Measurements from ENCODE around the gene LTB4R. TPM values are rescaled to one million over a fixed set of nuclear protein-coding genes. Genes with fewer than 3 reads are reported as not detected.

Gene LTB4R
- total RNA-seq, 1 experiment from 2014 or later = 2.5 TPM

DNA sequence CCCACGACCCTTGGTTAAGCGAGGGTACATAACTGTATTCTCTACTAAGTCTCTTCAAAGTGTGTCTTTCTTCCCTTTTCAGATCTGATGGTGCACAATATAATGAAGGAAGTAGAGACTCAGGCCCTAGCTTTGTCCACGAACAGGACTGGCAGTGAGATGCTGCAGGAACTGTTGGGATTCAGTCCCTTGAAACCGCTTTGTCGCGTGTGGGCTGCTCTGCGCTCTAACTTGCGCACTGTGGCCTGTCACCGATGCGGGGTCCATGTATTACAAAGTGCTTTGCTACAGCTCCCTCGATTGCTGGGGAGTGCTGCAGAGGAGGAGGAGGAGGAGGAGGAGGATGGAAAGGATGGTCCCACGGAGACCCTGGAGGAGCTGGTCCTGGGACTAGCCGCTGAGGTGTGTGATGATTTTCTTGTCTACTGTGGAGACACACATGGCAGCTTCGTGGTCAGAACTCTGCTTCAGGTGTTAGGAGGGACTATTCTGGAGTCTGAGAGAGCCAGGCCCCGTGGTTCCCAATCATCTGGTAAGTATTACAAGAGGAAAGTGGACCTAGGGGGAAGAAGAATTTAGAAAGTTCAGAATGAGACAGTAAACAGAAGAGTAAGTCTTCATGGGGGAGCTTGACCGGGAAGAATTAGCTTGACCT, 10.8 kb upstream of the LTB4R start:
- DNase-seq (ENCODE audit: low read depth) = no peak

DNA sequence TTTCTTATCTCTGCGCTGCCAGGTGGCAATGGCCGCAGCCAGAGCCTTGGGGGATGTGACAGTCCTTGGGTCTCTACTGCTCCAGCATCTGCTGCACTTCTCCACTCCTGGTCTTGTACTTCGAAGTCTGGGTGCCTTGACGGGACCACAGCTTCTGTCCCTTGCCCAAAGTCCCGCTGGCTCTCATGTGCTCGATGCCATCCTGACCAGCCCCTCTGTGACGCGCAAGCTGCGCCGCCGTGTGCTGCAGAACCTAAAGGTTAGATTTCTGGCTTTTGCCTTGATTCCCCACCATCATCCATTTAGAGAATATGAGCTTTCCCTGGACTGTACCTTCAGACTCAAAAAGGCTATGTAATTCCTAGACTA, 7.3 kb upstream of the LTB4R start:
- DNase-seq (ENCODE audit: low read depth) = no peak

DNA sequence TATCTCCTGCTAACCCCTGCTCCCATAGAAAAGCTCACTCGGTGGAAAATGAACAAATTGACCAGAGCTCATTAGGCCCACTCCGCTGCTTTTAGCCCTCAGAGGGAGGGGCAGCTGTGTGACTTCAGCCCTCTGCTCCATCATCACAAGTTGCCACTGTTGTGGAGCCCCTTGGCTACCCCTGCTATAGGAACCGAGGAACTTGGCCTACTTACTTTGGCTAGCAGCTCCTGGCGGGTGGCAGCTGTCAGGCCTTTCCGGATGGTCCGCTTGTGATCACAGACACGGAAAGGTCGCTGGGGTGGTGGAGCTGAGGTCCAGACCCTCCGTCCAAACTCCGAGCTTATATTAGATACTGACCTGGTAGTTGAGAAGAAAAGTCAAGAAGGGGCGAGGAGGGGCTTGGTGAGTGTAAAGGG, 4.1 kb upstream of the LTB4R start:
- DNase-seq (ENCODE audit: low read depth) = no peak

DNA sequence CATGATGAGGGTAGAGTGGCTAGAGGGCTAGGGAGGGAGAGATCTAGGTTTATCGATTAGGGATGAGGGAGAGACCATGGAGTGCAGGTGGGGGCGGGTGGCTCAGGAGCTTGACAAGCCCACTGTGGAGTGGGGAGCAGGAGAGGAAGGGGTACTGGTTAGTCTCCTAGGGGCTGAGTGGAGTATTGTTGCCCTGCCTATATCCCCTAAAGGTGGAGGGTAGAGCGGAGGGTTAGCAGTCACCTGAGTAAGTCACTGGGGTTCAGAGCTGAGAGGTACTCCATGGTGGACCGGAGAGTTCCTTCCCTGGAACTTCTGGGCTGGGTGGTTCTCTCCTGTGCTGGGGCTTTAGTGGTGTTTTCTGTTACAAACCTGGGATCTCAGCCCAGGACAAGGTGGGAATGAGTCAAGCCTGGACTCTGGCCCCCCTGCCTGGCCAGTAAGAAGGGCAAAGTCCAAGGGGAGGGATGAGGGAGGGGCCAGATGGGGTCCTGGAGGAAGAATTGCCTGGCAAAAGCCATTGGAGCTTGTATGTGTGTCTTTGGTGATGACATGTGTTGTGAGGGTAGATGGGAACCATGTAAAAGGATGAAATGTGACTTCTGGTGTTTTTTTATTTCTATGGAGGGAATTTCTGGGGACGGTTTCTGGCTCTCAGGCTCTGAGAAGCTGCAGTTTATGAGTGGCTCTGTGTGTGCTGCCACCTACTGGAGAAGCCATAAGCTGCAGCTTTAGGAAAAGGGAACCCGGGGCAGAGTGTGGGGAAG, 3.5 kb upstream of the LTB4R start, which contains the start of gene CIDEB:
Gene CIDEB, minus strand, starts transcription at position 403 of the 767 bp plus-strand sequence. Its CDS starts 119 bp downstream, at position 284.
- peak; percentile 64 for DNase-seq (ENCODE audit: low read depth)

DNA sequence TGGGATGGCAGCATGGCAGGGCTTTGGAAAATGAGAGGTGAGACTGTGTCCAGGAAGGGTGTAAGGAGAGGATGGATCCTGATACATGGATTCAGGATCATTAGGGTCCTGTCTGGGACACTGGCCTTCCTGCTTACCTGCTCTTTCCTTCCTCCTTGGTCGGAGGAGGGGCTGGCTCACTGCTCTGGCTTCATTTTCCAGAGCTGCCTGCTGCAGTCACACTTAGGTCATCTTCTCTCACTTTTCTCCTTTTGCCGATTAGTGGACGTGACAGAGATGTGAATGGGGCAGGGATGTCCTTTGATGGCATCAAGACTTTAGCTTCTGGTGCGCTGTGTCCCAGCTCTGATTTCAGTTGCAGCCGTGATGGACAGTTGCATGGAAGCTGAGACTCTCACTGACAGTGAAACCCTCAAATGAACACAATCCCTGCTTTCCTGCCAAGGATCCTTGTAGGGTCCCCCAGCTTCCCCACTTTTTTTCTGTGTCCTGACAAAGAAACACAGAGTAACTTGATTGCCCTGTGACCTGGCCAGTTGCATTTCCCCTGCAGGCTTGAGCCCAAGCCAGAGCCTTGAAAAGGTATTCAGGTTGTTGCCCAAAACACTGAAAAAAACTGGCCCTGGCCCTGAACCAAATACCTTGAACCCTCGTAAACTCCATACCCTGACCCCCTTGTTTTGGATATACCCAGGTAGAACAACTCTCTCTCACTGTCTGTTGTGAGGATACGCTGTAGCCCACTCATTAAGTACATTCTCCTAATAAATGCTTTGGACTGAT, 2.8 kb upstream of the LTB4R start:
- no peak for DNase-seq (ENCODE audit: low read depth)

DNA sequence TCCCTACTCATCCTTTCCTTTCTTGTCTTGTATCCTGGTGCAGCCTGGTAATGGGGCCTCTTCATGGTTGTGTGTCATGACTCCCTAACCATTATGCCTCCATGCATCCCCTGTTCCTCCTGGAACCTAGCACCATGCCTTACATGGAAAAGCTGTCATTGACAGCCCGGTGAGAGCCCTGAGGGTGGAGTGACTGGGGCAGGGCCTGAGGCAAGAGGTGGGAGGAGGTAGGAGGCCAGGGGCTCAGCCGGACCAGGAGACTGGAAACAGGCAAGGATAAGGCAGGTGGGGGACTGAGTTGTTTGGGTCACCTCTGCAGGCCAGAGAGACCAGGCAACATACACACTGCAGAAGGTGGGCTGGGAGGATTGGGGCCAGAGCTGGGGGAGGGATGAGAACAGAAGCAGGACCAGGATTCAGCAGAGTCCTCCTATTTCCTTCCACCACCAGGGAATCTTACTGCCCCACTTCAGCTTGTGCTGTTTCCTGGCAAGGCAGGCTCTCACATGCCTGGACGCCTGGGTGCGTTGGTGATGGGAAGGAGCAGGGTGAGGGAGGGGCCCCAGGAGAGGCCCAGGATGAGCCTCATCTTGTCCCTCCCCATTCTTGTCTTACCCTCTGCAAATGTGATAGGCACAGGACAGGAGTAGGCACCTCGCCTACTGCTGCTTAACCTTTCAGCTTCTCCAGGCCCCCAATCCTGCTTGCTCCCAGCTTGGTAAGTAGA, 1.6 kb upstream of the LTB4R start, which contains the start of gene LTB4R2:
Gene LTB4R2, plus strand, starts transcription at position 603 of the 727 bp plus-strand sequence. CDS start 525 bp downstream, outside the sequence.
- DNase-seq (ENCODE audit: low read depth) = no peak

DNA sequence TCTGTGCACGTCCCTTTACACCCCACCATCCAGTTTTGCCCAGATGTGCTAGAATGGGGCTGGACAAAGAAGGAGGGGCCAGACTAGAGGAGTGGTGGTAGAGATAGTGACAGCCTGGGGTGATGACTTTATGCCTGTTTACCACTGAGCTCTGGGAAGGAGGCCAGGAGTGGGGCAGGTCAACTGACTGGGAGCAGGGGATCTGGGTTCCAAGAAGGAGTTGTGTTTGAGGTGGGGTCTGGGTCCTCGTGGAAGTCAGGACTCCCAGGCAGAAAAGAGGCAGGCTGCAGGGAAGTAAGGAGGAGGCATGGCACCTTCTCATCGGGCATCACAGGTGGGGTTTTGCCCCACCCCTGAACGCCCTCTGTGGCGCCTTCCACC, 1.0 kb upstream of the LTB4R start:
- DNase-seq (ENCODE audit: low read depth) = no peak

DNA sequence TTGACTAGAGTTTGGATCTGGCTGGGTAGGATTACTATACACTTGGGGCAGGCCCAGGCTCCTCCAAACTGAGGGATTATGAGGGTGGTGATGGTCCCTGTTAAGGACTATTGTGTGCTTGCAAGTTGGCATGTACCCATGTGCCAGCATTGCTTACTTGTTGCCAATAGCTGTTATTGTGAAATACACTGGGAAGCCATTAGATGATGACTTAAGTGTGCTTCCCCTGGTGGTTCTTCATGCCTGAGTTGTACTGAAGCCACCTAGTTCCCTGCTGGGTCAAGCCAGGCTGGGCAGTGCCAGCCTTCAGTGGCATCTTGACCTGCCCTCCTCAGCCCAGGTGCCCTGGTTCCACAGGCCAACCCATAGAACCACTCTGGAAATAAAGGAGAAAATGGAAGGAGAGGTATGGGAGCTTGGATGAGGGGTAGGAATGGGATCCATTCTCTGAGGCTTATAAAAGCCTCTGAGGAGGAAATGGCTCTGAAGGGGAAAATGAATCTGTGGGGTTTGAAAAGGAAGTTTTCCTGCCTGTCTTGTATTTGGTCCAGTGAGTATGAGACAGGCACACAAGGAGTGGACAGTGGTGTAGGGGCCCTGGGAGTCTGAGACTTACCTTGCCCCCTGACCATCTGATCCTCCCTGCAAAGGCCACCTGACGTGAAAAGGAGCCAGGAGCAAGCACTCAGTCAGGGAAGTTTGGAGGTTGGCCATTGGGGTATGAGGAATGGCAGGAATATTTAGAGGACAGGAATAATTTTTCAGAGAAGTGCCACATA, 724 bp downstream of the LTB4R start:
- no peak for DNase-seq (ENCODE audit: low read depth)

DNA sequence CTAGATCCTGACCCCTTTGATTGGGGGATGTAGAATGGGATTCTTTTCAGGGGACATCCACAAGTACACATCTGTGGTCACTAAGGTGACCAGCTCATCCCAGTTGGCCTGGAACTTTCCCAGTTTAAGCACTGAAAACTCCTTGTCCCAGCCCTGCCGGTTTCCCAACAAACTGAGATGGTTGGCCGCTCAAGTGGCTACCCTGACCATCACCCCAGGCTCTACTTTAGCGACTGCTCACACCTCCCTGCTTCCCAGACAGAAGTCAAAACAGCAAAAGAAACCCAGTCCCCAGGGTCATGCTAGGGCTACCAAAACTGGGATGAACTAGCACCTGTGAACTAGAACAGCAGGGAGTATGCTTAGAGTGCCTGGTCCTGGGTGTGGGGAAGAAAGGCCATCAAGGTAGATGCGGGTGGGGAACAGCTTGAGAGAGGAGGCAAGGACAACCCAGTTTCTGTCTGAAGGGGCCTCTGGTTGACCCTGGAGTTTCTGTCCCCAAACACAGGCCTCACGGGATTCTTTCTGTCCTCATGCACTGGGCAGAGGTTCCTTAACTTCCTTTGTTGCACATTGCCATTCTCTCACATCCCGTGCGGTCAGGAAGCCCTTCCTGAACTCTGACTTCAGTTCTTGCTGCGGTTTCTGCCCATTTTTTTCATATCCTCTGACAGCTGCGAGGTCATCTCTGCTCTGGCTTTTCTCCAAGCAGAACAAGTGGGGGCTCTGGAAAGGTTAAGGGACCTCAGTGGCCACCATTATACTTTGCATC, 1.6 kb downstream of the LTB4R start:
- peak; percentile 32 for DNase-seq (ENCODE audit: low read depth)

DNA sequence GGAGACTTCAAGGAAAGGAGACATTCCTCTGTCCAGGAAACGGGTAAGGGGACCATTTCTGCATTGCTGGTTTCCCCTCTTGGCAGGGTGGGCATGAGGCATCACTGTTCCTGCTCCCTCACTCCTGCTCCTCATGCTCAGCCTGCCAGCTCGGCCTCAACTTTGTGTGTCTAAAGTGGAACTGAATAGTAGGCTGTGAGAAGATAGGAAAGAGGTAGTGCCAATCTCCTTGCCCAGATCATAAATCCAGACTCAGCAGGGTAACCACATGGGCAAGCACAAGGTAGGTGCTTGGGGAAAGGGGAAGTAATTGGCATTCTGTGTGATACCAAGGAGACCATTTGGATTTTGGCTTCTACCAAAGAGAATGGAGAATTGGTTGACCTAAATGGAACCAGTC, 2.6 kb downstream of the LTB4R start:
- no peak for DNase-seq (ENCODE audit: low read depth)

DNA sequence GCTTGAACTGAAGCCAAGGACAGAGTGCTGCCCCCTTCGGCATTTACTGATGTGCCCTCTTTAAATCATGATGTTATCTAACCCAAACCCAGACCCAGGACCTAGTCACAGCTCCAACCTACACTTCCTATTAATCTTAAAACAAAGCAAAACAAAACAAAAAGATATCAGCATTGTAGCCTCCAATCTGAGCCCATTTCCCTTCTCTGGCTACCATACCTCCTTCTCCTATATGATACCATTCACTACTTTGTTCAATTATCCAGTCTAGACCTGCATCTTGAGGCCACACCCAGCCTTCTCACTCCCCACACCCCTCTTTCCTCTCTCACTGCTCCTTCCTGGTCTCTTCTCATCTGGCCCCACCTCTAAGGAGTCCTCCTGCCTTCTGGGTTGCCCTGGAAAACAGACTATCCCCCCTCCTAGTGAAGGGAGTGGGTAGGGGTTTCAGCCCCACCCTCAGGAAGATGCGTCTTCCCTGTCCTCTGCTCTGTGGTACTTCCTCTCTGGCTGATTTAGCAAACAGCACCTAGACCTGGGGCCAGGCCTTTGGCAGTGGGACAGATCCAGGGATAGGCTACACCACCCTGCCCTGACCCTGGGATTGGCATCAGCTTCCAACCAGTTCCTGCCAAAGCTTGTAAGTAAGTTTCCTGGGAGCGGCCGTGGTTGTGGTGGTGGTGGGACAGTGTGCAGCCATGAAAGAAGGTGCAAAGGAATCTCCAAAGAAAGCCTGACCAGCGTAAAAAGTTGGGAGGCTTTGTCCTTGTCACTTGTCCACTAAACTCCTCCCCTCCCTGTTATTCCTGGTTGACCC, 3.3 kb downstream of the LTB4R start:
- DNase-seq (ENCODE audit: low read depth) = no peak

DNA sequence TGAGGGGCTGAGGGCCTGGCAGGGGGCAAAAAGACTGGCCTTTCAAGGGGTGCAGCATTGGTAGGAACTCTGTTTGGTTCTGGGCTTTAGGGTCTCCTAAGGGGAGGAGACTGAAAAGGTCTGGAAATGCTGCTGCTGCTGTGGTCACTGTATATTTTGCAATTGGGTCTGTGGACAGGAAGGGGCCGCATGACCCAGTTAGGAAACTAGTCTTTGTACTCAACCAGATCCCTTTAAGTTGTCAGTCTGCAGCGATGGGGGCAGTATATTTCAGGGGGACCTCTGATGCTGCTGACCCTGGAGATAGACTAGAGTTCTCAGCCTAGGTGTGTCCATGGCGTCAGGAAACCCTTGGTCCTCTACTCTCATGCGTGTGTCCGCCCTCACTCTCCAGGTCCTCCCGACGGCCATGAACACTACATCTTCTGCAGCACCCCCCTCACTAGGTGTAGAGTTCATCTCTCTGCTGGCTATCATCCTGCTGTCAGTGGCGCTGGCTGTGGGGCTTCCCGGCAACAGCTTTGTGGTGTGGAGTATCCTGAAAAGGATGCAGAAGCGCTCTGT, 4.0 kb downstream of the LTB4R start:
- DNase-seq (ENCODE audit: low read depth) = no peak

DNA sequence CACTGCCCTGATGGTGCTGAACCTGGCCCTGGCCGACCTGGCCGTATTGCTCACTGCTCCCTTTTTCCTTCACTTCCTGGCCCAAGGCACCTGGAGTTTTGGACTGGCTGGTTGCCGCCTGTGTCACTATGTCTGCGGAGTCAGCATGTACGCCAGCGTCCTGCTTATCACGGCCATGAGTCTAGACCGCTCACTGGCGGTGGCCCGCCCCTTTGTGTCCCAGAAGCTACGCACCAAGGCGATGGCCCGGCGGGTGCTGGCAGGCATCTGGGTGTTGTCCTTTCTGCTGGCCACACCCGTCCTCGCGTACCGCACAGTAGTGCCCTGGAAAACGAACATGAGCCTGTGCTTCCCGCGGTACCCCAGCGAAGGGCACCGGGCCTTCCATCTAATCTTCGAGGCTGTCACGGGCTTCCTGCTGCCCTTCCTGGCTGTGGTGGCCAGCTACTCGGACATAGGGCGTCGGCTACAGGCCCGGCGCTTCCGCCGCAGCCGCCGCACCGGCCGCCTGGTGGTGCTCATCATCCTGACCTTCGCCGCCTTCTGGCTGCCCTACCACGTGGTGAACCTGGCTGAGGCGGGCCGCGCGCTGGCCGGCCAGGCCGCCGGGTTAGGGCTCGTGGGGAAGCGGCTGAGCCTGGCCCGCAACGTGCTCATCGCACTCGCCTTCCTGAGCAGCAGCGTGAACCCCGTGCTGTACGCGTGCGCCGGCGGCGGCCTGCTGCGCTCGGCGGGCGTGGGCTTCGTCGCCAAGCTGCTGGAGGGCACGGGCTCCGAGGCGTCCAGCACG, 4.7 kb downstream of the LTB4R start:
- DNase-seq (ENCODE audit: low read depth) = no peak

DNA sequence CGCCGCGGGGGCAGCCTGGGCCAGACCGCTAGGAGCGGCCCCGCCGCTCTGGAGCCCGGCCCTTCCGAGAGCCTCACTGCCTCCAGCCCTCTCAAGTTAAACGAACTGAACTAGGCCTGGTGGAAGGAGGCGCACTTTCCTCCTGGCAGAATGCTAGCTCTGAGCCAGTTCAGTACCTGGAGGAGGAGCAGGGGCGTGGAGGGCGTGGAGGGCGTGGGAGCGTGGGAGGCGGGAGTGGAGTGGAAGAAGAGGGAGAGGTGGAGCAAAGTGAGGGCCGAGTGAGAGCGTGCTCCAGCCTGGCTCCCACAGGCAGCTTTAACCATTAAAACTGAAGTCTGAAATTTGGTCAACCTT, 5.3 kb downstream of the LTB4R start:
- DNase-seq (ENCODE audit: low read depth) = no peak

DNA sequence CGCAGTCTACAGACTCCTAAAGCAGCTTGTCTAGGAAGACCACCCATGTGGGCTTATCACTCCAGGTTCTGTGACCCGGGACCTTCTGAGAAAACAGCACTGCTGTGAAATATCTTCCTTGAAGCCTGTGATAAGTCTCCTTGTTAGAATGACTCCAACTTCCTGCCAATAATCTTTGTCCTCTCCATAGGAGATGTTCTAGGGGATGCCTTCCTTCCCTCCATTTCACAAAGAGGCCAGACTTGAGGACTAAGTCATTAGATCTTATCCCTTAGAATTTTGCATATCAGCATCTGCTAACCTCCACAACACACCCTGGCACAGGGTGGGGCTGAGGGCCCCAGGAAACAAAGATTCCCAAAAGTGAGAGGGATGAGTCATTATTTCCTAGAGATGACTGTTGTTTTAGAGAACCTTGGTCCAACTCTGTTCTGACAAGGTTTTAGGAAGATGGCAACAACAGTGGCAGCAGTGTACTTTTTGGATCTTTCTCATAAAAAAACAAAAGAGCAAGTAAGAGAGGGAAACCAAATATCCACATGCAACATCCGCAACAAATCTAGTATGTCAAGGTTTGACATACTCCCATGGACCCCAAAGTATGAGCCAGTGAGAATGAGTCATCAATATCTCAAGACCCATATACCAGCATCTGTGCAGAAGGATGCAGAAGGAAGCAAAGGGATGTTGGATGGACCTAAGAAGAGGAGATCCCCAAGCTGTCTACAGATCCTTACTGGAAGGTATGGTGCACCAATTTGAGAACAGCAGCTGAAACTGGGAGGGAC, 6.0 kb downstream of the LTB4R start:
- DNase-seq (ENCODE audit: low read depth) = peak; percentile 38

DNA sequence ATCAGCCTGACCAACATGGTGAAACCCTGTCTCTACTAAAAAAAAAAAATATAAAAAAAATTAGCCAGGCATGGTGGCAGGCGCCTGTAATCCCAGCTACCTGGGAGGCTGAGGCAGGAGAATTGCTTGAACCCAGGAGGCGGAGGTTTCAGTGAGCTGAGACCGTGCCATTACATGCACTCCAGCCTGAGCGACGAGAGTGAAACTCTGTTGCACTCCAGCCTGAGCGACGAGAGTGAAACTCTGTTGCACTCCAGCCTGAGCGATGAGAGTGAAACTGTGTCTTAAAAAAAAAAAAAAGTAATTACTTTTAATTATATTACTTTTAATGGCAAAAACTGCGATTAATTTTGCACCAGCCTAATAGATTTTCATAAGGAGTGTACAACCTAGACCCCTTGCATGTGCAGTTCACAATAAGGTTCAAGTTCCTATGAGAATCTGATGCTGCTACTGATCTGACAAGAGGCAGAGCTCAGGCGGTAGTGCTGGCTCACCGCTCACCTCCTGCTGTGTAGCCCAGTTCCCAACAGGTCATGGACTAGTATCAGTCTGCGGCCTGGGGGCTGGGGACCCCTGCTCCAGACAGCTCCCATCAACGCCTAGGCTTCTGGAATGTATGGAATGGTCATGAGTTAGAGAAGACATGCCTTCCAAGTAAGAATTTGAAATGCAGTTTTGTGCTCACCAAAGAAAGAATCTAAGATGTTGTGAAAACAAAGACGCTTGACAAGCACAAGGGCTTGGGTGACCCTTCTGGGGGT, 10.1 kb downstream of the LTB4R start:
- no peak for DNase-seq (ENCODE audit: low read depth)

DNA sequence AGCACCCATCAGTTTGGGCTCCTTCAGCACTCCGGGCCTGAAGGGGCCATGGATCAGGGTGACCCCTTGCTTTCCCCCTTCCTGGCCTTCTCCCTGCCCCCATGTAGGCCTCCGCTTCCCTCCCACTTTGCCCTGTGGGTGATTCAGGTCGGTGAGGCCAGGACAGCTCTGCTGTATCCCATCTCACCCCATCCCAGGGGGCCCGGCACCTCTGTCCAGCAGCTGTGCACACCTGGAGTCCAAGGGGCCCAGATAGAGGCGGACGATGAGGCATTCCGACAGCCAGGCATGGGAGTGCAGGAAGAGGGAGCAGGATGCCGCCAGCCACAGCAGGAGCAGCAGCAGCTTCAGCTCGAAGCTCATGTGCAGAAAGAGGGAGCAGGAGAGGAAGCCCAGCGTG, 11.4 kb downstream of the LTB4R start:
- no peak for DNase-seq (ENCODE audit: low read depth)
